Measurements from ENCODE around the gene NEDD8.

NEDD8 gene

DNA sequence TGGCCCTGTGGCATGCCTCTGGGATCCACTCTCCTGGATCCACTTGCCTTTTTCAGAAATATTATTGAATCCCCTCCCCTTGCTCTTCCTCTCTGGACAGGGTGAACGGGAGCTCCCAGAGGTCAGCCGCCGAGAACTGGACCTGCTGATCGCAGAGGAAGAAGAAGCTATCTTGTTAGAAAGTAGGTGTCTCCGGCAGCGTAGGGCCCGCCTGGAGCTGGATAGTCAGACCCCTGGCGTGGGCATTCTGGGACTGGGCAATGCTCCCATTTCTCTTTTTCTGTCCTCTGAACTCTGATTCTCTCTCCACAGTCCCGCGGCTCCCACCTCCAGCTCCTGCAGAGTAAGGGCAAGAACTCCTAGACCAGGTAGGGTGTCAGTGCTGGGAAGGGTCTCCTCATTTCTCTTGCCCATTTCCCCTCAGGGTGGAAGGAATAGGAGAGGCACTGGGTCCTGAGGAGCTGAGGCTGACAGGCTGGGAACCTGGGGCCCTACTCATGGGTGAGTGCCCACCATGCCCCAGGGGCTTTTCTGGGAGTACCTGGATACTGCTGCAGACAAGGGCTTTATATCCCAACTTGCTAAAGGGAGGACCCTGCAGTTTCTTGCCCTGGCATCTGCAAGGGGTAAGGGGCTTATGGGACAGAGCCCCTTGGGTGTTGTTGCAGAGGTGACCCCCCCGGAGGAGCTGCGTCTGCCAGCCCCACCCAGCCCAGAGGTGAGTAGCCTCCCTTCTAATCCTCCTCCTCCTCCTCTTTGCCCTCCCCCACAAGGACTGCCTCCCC lies 54.9 kb downstream of the NEDD8 start:
- no peak for DNase-seq

DNA sequence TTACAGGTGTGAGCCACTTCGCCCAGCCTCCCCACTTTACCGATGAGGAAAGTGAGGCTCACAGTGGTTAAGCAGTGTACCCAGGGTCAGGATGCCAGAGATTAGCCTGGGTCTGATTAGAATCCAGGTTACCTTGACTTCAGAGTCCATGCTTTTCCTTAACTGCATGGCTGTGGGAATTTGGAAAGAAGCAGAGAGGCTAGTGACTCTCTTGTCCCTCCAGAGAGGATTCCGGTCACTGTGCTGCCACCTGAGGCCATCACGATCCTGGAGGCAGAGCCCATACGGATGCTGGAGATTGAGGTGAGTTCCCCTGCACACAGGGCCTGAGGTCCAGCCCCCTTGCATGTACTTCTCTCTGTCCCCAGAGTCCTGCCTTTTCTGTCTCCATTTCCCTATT lies 55.6 kb downstream of the NEDD8 start:
- no peak for DNase-seq

DNA sequence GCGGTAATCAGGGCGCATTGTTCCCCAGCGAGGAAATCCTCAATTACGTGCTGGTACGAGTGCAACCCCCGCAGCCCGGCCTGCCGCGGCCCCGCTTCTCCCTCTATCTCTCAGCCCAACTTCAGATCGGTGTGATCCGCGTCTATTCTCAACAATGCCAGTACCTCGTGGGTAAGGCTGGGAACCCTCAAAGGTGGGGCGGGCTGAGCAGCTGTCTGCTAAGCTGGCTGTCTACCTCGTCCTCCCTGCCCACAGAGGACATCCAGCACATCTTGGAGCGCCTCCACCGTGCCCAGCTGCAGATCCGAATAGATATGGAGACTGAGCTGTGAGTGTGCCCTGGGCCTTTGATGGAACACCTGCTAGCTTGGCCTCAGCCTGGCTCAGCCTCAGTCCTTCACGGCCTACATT lies 59.3 kb downstream of the NEDD8 start:
- DNase-seq: no peak

DNA sequence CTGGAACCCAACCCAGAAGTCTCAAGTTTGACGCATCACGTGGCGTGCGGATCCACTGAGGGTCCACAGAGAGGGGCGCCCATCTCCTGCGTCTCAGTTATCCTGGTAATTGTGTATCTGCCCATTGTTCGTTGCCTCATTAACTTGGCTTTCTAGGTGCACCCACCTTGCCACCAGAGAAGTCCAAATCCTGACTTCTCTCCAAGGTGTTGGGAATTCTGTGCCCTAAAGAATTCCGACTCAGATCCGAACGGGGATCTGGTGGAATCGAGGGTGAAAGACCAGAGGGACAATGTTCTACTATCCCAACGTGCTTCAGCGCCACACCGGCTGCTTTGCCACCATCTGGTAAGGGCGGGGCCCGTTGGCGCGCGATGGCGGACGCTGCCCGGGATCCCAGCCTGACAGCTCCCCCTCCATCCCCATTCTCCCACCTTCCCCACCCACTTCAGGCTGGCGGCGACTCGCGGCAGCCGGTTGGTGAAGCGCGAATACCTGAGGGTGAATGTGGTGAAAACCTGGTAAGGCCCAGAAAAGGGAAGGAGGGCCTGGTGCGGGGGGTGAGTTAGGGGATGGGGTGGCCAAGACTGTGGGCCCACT lies 59.8 kb downstream of the NEDD8 start:
- no peak for DNase-seq

DNA sequence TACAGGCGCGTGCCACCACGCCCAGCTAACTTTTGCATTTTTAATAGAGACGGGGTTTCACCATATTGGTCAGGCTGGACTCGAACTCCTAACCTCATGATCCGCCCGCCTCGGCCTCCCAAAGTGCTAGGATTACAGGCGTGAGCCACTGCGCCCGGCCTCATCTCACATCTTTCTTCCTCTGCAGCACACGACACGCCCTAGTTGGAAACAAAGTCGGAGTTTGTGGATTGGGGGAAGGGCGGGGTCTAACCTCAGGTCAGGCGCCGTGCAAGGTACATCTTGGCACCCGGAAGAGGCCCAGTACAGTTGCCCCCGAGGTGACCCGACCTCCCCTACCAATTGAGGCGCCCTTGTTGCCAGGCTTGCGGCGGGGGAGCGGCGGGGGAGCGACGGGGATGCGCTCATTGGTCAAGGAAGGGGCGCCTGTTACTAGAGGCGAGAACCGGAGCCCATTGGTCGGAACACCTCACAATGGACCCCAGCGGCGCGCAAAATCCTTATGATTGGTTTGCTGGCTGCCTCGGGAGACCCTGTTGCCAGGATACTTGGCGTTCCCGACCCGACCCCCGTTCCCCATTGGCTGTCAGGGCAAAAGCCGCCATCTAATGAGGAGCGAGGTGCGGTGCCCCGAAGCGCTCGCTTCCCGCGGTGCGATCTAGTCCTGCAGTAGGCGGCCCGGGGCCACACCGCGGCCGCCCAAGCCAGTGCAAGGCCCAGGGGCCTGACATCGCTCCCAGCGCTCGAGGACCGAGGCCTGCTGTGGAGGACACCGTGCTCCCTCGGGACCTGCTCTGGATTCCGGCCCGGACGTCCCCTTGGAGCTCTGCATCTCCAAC lies 60.5 kb downstream of the NEDD8 start, which contains the start of gene REC8:
Gene REC8 (plus strand): TSS at position 659 of the 839 bp plus-strand sequence. CDS start 473 bp downstream, outside the sequence.
- DNase-seq: peak; percentile 73 to 88

DNA sequence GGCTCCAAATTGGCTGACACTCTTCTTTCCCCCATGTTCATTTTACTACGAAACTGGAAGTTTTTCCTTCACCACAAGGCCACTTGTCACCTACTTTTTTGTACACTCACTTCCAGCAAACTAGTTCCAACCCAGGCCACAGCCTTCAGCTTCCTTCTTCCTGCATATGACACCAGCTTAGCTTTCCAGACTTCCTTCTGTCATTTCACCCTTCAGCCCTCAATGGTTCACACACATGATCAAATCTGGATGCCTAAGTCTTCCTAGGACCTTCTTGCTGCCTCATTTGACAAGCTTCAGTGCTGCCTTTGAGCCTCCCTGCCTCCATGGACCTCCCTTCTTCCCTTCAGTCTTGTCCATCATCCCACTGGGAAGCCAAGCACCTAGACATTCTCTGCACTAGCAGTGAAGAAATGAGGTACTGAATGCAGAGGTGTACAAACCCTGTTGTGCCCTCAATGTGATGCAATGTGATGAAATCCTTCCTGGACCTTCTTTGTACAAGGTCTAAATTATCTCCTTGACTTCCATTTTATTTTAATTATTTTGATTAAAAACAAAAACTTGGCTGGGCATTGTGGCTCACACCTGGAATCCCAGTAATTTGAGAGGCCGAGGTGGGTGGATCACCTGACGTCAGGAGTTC lies 64.6 kb downstream of the NEDD8 start:
- DNase-seq: no peak
